Central memory CD4-positive, alpha-beta T cell (primary cell): ENCODE measurements around the gene VWA7.

Source experiments
- DNase-seq: peaks from one replicate; pipeline ENCODE4 v3.0.0; 2022

Gene VWA7

GRCh38 chr6:31778193-31778592 is 1.1 kb upstream of the VWA7 start:
- DNase-seq: no peak

- no peak for DNase-seq
These were observed 531 bp upstream of the VWA7 start for GRCh38 chr6:31777667-31778050.

- DNase-seq: no peak
These were observed 591 bp downstream of the VWA7 start for GRCh38 chr6:31776485-31776988.

GRCh38 chr6:31775633-31776484 is 1.3 kb downstream of the VWA7 start:
- DNase-seq: no peak

- DNase-seq: no peak
These were observed 1.9 kb downstream of the VWA7 start for GRCh38 chr6:31775184-31775583.

GRCh38 chr6:31771992-31772358 is 5.2 kb downstream of the VWA7 start:
- DNase-seq: no peak

DNA sequence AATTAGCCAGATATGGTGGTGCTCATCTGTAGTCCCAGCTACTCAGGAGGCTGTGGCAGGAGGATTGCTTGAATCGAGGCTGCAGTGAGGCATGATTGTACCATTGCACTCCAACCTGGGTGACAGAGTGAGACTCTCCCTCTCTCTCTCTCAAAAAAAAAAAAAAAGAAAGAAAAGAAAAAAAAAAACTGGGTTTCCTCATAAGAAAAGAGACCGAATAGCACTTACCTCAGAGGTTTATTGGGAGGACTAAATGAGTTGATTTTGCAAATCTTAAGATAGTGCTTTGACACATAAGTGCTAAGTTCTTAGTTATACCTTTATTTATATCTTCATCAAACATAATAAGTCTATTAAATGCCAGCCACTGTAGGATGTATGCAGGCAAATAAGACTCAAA is 6.3 kb downstream of the VWA7 start:
- DNase-seq: no peak

DNA sequence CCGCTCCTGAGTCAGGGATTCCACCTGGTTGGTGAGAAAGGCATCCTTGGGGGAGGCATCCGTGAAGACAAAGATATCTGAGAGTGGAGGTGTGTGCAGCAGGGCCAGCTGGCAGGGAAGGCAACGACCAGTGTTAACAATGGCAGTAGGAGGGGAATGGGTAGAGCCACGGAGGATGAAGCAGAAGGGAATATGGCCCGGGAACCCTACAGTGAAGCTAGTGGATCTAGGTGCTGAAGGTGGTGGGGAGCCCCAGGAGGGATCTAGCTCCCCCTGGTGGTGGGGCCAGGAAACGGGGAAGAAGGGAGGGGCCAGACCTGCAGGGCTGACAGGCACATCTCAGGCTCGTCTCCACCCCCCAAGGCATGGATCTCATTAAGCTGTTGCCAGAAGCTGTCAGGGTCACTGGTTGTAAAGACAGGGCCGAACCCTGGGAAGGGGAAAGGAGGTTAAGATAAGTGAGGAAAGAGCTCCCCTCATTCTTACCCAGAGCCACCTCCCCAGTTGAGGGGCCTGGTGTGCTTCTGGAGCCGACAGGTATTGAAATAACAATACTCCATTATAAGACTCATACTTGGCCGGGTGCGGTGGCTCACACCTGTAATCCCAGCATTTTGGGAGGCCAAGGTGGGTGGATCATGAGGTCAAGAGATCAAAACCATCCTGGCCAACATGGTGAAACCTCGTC is 7.3 kb downstream of the VWA7 start:
- peak; percentile 74 for DNase-seq

DNA sequence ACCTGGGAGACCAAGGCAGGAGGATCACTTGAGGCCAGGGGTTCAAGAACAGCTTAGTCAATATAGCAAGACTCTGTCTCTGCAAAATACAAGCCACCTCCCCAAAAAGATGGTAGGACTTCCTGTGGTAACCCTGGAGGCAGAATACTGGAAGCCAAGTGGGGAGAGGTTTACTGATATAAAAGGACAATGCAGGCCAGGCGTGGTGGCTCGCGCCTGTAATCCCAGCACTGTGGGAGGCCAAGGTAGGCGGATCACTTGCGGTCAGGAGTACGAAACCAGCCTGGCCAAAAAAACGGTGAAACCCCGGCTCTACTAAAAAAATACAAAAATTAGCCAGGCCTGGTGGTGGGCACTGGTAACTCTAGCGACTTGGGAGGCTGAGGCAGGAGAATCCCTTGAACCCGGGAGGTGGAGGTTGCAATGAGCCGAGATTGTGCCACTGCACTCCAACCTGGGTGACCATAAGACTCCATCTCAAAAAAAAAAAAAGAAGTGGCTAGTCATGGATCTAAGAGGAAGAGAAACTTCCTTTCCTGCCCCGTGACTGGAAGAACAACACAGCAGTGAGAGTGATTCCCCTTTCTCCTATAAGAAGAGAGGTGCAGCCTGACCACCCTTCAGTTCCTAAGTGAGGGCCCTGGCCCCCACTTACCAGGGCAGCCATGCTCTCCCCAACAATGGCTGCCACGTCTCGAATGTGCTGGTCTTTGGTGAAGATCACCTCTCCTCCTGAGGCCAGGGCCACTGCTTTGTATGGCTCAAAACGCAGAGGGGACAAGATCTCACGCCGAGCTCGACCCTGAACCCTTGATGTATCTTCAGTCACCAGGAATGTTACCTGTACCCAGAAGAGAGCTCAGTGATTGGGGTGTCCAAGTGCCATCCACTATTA is 8.5 kb downstream of the VWA7 start:
- no peak for DNase-seq

- no peak for DNase-seq
These were observed 10.0 kb downstream of the VWA7 start for GRCh38 chr6:31767096-31767645.

- no peak for DNase-seq
These were observed 11.0 kb downstream of the VWA7 start for GRCh38 chr6:31765910-31766794.

GRCh38 chr6:31765559-31765909 is 11.6 kb downstream of the VWA7 start:
- DNase-seq: no peak

DNA sequence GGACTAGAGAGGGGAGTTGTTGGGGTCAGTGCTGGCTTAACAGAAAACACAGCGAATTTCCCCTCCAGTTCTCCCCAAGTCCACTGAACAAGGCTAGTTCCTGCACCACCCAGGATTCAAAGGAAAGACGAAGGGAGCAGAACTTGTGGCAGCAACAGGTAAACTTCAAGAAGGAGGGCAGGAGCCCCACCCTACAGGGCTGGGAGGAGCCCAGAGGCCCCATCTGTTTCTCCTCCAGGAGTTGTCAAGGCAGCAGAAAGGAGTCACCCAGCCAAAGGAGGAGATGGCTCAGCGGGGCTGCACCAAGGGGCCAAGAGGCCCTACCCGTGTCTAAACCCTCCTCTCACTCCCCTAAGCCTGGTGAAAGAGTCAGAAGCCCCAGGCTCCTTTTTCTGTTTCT is 12.9 kb downstream of the VWA7 start:
- DNase-seq: no peak

DNA sequence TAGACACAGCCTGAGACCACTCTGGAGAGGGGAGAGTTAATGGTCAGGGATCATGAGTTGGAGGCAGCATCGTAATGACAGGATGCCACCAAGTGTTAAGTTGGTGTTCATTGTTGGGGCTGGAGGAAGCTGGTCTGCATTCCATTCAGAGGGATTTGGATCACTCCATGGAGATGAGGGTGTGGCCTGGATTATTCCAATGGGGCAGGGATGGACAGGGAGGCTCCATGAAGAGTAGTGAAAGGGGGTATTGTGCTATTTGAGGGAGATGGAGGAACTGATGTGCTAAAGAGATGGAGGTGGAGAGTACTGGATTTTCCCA is 13.5 kb downstream of the VWA7 start:
- DNase-seq: no peak

DNA sequence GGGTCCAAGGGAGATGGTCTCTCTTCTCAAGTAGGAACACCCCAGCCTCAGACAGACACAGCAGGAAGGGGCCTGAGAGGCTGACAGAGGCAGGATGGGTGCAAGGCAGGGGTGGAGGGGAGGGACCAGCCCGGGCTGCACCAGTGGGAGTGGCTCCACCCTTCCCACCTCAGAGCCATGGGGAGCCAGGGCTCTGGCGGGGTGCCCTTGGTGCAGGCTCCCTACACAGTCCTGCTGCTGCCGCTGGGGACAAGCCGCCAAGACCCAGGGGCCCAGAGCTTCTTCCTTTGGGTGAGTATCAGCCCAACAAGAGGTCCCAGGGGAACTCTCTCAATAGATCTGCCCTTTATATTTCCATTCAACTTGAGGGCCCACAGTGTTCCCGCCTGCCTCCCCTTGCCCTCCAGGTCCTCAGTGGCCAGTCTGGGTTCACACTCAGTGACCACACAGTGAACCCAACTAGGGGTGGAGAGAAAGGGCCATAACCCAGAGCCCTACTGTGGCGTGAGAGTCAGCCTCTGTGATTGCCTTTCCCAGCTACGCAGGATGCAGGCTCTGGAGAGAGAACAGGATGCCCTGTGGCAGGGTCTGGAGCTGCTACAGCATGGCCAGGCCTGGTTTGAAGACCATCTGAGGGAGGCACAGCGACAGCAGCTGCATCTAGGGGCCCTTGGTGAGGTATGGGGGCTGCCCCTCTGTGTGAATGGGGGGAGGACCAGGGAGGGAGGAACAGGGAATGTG is 14.1 kb downstream of the VWA7 start:
- DNase-seq: no peak

- DNase-seq: no peak
These were observed 14.8 kb downstream of the VWA7 start, which contains the start of gene SAPCD1 for GRCh38 chr6:31762356-31762755. SAPCD1 (plus strand) TSS chr6:31762656; CDS start chr6:31763055, 399 bp downstream.

DNA sequence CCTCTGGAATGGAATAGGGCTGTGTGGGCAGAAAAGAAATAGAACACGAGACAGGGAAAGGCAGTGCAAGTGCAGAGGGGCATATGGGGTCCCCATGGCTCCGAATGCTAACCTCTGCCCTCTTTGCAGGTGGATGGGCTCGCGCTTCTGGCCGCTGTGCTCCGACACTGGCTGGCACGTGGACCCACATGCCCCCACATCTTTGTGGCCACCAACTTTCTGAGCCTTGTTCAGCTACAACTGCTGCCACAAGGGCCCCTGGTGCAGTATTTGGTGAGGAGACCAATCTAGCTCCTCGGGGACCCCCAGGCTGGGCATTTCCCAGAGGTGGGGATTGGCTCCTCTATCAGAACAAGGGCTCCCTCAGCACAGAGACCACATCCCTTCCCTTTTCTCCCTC is 15.8 kb downstream of the VWA7 start:
- no peak for DNase-seq

GRCh38 chr6:31760790-31761189 is 16.3 kb downstream of the VWA7 start:
- no peak for DNase-seq

- no peak for DNase-seq
These were observed 18.8 kb downstream of the VWA7 start for GRCh38 chr6:31758281-31758680.

DNA sequence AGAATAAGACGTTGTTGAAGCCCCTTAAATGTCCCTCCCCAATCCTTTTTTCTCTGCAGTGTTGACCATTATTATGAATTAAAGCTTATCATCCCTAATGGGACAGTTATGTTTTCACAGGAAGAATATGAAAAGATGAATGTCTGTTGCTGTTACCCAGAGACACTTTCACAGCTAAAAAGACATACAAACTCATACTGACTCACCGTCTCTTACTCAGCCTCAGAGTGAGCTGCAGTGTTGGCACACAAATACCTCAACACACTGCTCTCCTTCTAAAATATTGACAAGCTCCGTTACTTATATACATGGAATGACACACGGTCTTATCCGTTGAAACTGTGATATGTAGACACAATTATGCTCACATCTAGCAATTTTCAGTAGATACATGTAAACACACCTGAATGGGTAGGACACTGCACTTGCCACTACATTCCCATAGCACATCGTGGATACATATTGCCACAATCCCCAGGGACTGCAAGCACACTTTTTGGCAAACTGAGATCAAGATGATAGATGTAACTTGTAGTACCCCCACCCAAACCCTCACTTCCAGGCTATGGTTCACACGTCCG is 24.3 kb downstream of the VWA7 start:
- DNase-seq: no peak
